Astrocyte (in vitro differentiated cells and primary cell): ENCODE measurements around the gene KAT2B. TPM values are rescaled to one million over a fixed set of nuclear protein-coding genes. Genes with fewer than 3 reads are reported as not detected.

Source experiments
- DNase-seq: peaks from one replicate; pipeline ENCODE4 v3.0.0-alpha.2; 2010; ENCODE audit warnings: low read depth
- FAIRE-seq: peaks from 2 replicates; lab custom pipeline; 2011; peaks lifted over from hg19 to GRCh38; lab: Jason Lieb, UNC
- H2AFZ ChIP-seq: 2 replicates; pipeline ENCODE4 v1.6.0; 2012; ENCODE audit warnings: low read depth, low read length, inconsistent platforms
- H3K27ac ChIP-seq: 2 replicates; pipeline ENCODE4 v1.5.1; 2011; ENCODE audit warnings: low read depth, low read length, inconsistent platforms
- H3K27me3 ChIP-seq: 2 replicates; pipeline ENCODE4 v1.6.0; 2011; ENCODE audit warnings: low read length, inconsistent platforms; ENCODE audit not compliant: insufficient read depth
- H3K36me3 ChIP-seq: 2 replicates; pipeline ENCODE4 v1.5.1; 2011; ENCODE audit warnings: low read length, inconsistent platforms; ENCODE audit not compliant: insufficient read depth
- H3K4me1 ChIP-seq: 2 replicates; pipeline ENCODE4 v1.5.1; 2011; ENCODE audit warnings: low read length, inconsistent platforms; ENCODE audit not compliant: insufficient read depth
- H3K4me2 ChIP-seq: 2 replicates; pipeline ENCODE4 v1.6.0; 2012; ENCODE audit warnings: low read length, inconsistent platforms
- H3K4me3 ChIP-seq: 2 replicates; pipeline ENCODE4 v1.5.1; 2011; ENCODE audit warnings: low read depth, mild to moderate bottlenecking, low read length, inconsistent platforms; ENCODE audit not compliant: insufficient read depth
- H3K79me2 ChIP-seq: 2 replicates; pipeline ENCODE4 v1.6.0; 2012; ENCODE audit warnings: mild to moderate bottlenecking, low read length, inconsistent platforms; ENCODE audit not compliant: insufficient read depth
- H3K9ac ChIP-seq: 2 replicates; pipeline ENCODE4 v1.6.0; 2012; ENCODE audit warnings: mild to moderate bottlenecking, low read length, inconsistent platforms
- H3K9me3 ChIP-seq: 2 replicates; pipeline ENCODE4 v1.5.1; 2012; ENCODE audit warnings: low read depth, mild to moderate bottlenecking, low read length, inconsistent platforms; ENCODE audit not compliant: insufficient read depth
- H4K20me1 ChIP-seq: 2 replicates; pipeline ENCODE4 v1.6.0; 2012; ENCODE audit warnings: low read length, inconsistent platforms; ENCODE audit not compliant: insufficient read depth
- H3K27ac Mint-ChIP-seq: one replicate; pipeline ENCODE4 v1.8.0; 2021; ENCODE audit warnings: mild to moderate bottlenecking, mixed read lengths; ENCODE audit not compliant: unreplicated experiment
- H3K27me3 Mint-ChIP-seq: one replicate; pipeline ENCODE4 v1.8.0; 2021; ENCODE audit warnings: low read depth, mixed read lengths; ENCODE audit not compliant: unreplicated experiment
- H3K36me3 Mint-ChIP-seq: one replicate; pipeline ENCODE4 v1.8.0; 2021; ENCODE audit warnings: low read depth, mixed read lengths; ENCODE audit not compliant: unreplicated experiment
- H3K4me1 Mint-ChIP-seq: one replicate; pipeline ENCODE4 v1.8.0; 2021; ENCODE audit warnings: low read depth, mixed read lengths; ENCODE audit not compliant: unreplicated experiment
- H3K4me3 Mint-ChIP-seq: one replicate; pipeline ENCODE4 v1.8.0; 2021; ENCODE audit warnings: mild to moderate bottlenecking, moderate library complexity, mixed read lengths; ENCODE audit not compliant: unreplicated experiment
- H3K9me3 Mint-ChIP-seq: one replicate; pipeline ENCODE4 v1.8.0; 2021; ENCODE audit warnings: mild to moderate bottlenecking, mixed read lengths; ENCODE audit not compliant: unreplicated experiment
- EZH2 ChIP-seq: IDR thresholded peaks from 2 replicates; pipeline ENCODE4 v1.6.1; 2012; ENCODE audit warnings: mild to moderate bottlenecking, low read length, inconsistent platforms; ENCODE audit not compliant: insufficient read depth
- total RNA-seq: library from RNA; stranded (reverse); gene quantifications from 2 replicates; pipeline ENCODE4 v1.2.1, GENCODE V29; 2021
- TF ChIP-seq, protein P1 (sequence below): IDR thresholded peaks from 2 replicates; pipeline ENCODE4 v1.5.1; 2011; ENCODE audit warnings: low read depth, mild to moderate bottlenecking, inconsistent platforms, low read length, moderate library complexity; ENCODE audit not compliant: insufficient read depth

KAT2B gene
- total RNA-seq, 1 donor from 2014 or later, result 4.9 TPM

DNA sequence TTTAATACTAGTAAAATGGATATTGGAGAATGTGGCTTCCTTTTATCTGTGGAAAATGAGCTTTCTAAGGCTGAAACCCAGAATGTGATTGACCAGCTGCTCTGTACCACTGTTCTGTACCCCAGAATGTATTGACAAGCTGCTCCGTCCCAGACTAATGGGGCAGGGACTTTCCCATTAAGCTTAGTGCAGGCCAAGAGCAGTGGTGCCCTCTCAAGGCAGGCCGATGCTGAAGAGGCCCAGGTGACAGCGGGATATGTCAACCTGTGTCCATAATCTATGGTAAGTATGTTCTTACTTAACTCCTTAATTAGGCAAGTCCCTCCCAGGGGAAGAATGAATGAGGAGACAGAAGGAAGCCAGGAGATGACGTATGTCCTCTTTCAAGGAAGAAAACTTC is 114.7 kb downstream of the KAT2B start:
- no peak for FAIRE-seq

GRCh38 chr3:20160230-20160629 is 120.0 kb downstream of the KAT2B start:
- Histone ChIP-seq H3K9me3 (no peaks in the 10 kb centered on the region), H3K79me2 (no peaks in the 10 kb centered on the region), H3K9ac (no peak overlapping the region), H3K4me1 (no peaks in the 10 kb centered on the region), H3K4me2 (no peak overlapping the region), H4K20me1 (no peaks in the 10 kb centered on the region), H2AFZ (no peak overlapping the region), H3K27me3 (no peaks in the 10 kb centered on the region), H3K27ac (no peak overlapping the region), H3K36me3 (peaks cover 9% of the 10 kb centered on the region), H3K4me3 (no peak overlapping the region)
- TF ChIP-seq, protein P1, sequence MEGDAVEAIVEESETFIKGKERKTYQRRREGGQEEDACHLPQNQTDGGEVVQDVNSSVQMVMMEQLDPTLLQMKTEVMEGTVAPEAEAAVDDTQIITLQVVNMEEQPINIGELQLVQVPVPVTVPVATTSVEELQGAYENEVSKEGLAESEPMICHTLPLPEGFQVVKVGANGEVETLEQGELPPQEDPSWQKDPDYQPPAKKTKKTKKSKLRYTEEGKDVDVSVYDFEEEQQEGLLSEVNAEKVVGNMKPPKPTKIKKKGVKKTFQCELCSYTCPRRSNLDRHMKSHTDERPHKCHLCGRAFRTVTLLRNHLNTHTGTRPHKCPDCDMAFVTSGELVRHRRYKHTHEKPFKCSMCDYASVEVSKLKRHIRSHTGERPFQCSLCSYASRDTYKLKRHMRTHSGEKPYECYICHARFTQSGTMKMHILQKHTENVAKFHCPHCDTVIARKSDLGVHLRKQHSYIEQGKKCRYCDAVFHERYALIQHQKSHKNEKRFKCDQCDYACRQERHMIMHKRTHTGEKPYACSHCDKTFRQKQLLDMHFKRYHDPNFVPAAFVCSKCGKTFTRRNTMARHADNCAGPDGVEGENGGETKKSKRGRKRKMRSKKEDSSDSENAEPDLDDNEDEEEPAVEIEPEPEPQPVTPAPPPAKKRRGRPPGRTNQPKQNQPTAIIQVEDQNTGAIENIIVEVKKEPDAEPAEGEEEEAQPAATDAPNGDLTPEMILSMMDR, result no peak
- no peak for TF ChIP-seq EZH2
- H3K27ac Mint-ChIP-seq, result no peak overlapping the region
- DNase-seq (no peak), FAIRE-seq (no peak)
- H3K9me3 Mint-ChIP-seq, result no peaks in the 10 kb centered on the region
- no peaks in the 10 kb centered on the region for H3K27me3 Mint-ChIP-seq
- no peaks in the 10 kb centered on the region for H3K36me3 Mint-ChIP-seq
- no peak overlapping the region for H3K4me3 Mint-ChIP-seq
- H3K4me1 Mint-ChIP-seq, result peaks cover 1% of the 10 kb centered on the region

More for the DNA sequence above, 114.7 kb downstream of the KAT2B start:
- no peak overlapping the region for H2AFZ ChIP-seq
- no peaks in the 10 kb centered on the region for H4K20me1 ChIP-seq
- Mint-ChIP-seq H3K27me3 (no peaks in the 10 kb centered on the region), H3K9me3 (no peaks in the 10 kb centered on the region), H3K4me3 (no peak overlapping the region), H3K27ac (no peak overlapping the region), H3K36me3 (no peaks in the 10 kb centered on the region), H3K4me1 (no peaks in the 10 kb centered on the region)
- TF ChIP-seq EZH2, result no peak
- TF ChIP-seq, protein P1, result no peak
- H3K9me3 ChIP-seq, result no peaks in the 10 kb centered on the region
- H3K27ac ChIP-seq, result no peak overlapping the region
- no peak for DNase-seq
- no peak overlapping the region for H3K4me3 ChIP-seq
- no peak overlapping the region for H3K4me2 ChIP-seq
- H3K79me2 ChIP-seq, result no peaks in the 10 kb centered on the region
- H3K36me3 ChIP-seq, result peaks cover 2% of the 10 kb centered on the region
- H3K4me1 ChIP-seq, result no peaks in the 10 kb centered on the region
- no peak overlapping the region for H3K9ac ChIP-seq
- H3K27me3 ChIP-seq, result no peaks in the 10 kb centered on the region

DNA sequence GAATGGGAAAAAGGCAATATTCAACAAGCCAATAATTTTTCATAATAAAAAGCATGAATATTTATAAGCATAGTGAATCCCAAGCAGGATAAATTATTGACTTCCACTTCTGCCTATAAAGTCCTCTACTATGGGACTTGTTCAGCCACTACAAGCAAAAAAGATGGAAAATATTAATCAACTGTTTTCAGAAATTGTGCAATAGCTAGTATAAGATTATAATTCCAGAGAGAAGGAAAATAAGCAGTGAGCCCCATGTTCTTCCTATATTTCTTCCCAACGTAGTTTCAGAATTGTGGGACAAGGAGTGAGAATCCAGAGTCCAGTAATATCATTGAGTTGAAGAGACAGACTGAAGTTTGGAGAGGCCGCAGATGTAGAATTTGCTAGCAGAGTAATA is 121.5 kb downstream of the KAT2B start:
- Histone ChIP-seq H3K4me2 (no peak overlapping the region), H4K20me1 (no peaks in the 10 kb centered on the region), H3K27me3 (no peaks in the 10 kb centered on the region), H3K9ac (no peak overlapping the region), H3K4me3 (no peak overlapping the region), H3K27ac (no peak overlapping the region), H3K9me3 (no peaks in the 10 kb centered on the region), H3K4me1 (no peaks in the 10 kb centered on the region), H3K36me3 (peaks cover 9% of the 10 kb centered on the region), H3K79me2 (no peaks in the 10 kb centered on the region), H2AFZ (no peak overlapping the region)
- H3K27ac Mint-ChIP-seq, result no peak overlapping the region
- no peak for TF ChIP-seq EZH2
- TF ChIP-seq, protein P1, result no peak
- H3K36me3 Mint-ChIP-seq, result no peaks in the 10 kb centered on the region
- peaks cover 1% of the 10 kb centered on the region for H3K4me1 Mint-ChIP-seq
- H3K9me3 Mint-ChIP-seq, result no peaks in the 10 kb centered on the region
- H3K4me3 Mint-ChIP-seq, result no peak overlapping the region
- DNase-seq (no peak), FAIRE-seq (no peak)
- H3K27me3 Mint-ChIP-seq, result no peaks in the 10 kb centered on the region
